Measurements from ENCODE around the gene RIC1.

Gene RIC1

DNA sequence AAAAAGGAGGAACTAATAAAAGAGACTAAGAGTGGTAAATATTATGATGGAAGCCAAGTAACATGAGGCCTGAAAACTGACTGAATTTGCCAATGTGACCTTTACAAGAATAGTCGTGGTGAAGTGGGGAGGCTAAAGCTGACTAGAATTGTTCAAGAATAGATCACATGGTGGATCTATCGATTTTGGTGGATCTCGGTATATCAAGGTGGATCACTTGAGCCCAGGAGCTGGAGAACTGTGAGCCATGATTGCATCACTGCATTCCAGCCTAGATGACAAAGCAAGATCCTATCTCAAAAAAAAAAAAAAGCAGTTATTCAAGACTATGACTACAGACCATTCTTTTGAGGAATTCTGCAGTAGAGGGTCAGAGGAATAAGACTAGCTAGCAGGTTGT is 189.0 kb downstream of the RIC1 start:
- no peak overlapping the region for H3K27ac ChIP-seq
- peak; percentile 41 for DNase-seq
- in situ Hi-C loops (cut with HindIII; ENCODE audit: low pct_ligation_motif_present, low sequenced_read_pairs): no loop called here
- no peaks in the 10 kb centered on the region for H3K27me3 ChIP-seq (replicated peaks)
- TF ChIP-seq, protein P1, sequence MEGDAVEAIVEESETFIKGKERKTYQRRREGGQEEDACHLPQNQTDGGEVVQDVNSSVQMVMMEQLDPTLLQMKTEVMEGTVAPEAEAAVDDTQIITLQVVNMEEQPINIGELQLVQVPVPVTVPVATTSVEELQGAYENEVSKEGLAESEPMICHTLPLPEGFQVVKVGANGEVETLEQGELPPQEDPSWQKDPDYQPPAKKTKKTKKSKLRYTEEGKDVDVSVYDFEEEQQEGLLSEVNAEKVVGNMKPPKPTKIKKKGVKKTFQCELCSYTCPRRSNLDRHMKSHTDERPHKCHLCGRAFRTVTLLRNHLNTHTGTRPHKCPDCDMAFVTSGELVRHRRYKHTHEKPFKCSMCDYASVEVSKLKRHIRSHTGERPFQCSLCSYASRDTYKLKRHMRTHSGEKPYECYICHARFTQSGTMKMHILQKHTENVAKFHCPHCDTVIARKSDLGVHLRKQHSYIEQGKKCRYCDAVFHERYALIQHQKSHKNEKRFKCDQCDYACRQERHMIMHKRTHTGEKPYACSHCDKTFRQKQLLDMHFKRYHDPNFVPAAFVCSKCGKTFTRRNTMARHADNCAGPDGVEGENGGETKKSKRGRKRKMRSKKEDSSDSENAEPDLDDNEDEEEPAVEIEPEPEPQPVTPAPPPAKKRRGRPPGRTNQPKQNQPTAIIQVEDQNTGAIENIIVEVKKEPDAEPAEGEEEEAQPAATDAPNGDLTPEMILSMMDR (IDR thresholded peaks at IDR 0.05; ENCODE audit: low read depth, low read length, missing control alignments): no peak
- no peak overlapping the region for H3K4me3 ChIP-seq (ENCODE audit: low read depth, low read length)
- no peaks in the 10 kb centered on the region for H3K36me3 ChIP-seq (replicated peaks)

DNA sequence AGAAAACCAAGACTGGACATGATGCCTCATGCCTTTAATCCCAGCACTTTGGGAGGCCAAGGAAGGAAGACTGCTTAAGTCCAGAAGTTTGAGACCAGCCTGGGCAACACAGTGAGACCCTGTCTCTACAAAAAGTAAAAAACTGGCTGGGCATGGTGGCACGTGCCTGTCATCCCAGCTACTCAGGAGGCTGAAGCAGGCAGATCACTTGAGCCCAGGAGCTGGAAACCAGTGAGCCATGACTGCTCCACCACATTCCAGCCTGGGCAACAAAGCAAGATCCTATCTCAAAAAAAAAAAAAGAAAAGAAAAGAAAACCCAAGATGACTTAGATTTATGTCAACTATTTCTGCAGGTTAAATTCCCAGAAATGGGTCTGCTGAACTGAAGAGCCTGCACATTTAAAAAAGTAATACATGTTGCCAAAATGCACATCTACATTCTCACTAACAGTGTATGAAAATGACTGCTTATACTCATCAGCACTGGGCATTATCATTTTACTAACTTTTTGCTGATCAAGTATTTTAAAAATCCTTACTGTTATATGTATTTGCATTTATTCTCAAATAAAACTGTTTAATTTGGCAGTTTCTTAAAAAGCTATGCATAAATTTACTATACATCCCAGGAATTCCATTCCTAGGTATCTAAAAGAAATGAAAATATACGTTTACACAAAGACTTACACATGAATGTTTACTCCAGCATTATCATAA is 189.7 kb downstream of the RIC1 start:
- H3K27me3 ChIP-seq (replicated peaks): no peaks in the 10 kb centered on the region
- in situ Hi-C loops (cut with HindIII; ENCODE audit: low pct_ligation_motif_present, low sequenced_read_pairs): no loop called here
- TF ChIP-seq, protein P1 (IDR thresholded peaks at IDR 0.05; ENCODE audit: low read depth, low read length, missing control alignments): no peak
- DNase-seq: no peak
- H3K27ac ChIP-seq: no peak overlapping the region
- no peaks in the 10 kb centered on the region for H3K36me3 ChIP-seq (replicated peaks)
- H3K4me3 ChIP-seq (ENCODE audit: low read depth, low read length): no peak overlapping the region

GRCh38 chr9:5819174-5819573 is 190.3 kb downstream of the RIC1 start:
- H3K27ac ChIP-seq: no peak overlapping the region
- no peaks in the 10 kb centered on the region for H3K27me3 ChIP-seq (replicated peaks)
- no peak overlapping the region for H3K4me3 ChIP-seq (ENCODE audit: low read depth, low read length)
- H3K36me3 ChIP-seq (replicated peaks): no peaks in the 10 kb centered on the region
- in situ Hi-C loops (cut with HindIII; ENCODE audit: low pct_ligation_motif_present, low sequenced_read_pairs): no loop called here
- TF ChIP-seq, protein P1 (IDR thresholded peaks at IDR 0.05; ENCODE audit: low read depth, low read length, missing control alignments): no peak
- DNase-seq: no peak

GRCh38 chr9:5820425-5820824 is 191.5 kb downstream of the RIC1 start:
- DNase-seq: no peak
- no peaks in the 10 kb centered on the region for H3K27me3 ChIP-seq (replicated peaks)
- no peak overlapping the region for H3K4me3 ChIP-seq (ENCODE audit: low read depth, low read length)
- TF ChIP-seq, protein P1 (IDR thresholded peaks at IDR 0.05; ENCODE audit: low read depth, low read length, missing control alignments): no peak
- in situ Hi-C loops (cut with HindIII; ENCODE audit: low pct_ligation_motif_present, low sequenced_read_pairs): no loop called here
- no peak overlapping the region for H3K27ac ChIP-seq
- no peaks in the 10 kb centered on the region for H3K36me3 ChIP-seq (replicated peaks)

DNA sequence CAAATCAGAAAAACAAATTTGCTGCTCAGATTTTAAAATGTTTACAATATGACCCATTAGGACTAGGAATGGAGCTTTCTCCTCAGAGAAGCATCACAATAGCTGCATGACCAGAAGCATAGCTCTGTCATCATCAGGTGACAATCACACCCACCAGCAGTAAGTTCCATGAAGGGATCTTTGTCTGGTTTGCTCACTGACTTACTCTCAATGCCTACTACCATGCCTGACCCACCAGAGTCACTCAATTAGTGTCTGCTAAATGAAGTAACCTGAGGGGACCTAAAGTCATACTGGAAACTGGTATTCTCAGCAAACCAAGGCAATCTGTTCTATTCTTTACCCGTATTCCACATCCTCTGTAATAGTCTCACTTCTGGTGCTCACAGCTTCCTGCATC is 196.3 kb downstream of the RIC1 start:
- DNase-seq: no peak
- H3K36me3 ChIP-seq (replicated peaks): no peaks in the 10 kb centered on the region
- in situ Hi-C loops (cut with HindIII; ENCODE audit: low pct_ligation_motif_present, low sequenced_read_pairs): no loop called here

More for the DNA sequence above, 196.3 kb downstream of the RIC1 start:
- Histone ChIP-seq H3K4me3 (ENCODE audit: low read depth, low read length) (no peak overlapping the region), H3K27me3 (replicated peaks) (no peaks in the 10 kb centered on the region), H3K27ac (no peak overlapping the region)
- TF ChIP-seq, protein P1 (IDR thresholded peaks at IDR 0.05; ENCODE audit: low read depth, low read length, missing control alignments): no peak
